GM18861 (cell line): ENCODE measurements around the gene TPK1.

Source experiments
- ATAC-seq: cut with Tn5 transposase; IDR thresholded peaks from one replicate; pipeline ENCODE4 v1.9.1; 2021; ENCODE audit not compliant: unreplicated experiment

TPK1 gene

DNA sequence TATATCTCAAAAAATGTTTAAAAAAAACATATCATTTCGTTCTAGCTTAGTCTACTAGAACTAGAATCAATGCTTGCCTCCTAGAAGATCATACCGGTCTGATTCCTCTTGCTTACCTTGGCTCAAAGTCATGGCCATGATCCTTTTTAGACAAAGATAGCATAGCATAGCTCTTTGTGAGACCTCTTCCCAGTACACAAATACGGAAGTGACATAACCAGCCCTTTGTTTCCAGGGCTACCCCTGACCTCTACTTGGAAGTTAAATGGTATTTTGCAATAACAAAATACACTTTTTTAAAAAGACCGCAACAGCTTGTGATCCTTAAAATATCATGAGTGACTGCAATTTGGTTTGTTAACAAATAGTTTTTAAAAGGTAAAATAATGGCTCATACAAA is 301.7 kb downstream of the TPK1 start:
- no peak for ATAC-seq

DNA sequence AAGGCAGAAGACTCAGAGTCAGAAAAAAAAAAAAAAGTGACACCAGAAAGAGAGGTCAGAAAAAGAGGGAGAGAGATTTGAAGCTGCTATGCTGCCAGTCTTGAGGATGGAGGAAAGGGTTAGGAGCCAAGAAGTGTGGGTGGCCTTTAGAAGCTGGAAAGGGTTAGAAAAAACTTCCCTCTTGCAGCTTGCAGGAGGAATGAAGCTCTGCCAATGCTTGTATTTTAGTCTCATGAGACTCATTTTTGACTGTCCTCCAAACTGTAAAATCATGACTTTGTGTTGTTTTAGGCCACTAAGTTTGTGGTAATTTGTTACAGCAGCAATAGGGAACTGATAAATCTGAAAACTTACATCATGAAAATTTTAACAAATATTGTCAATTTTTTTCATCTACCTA is 304.7 kb downstream of the TPK1 start:
- no peak for ATAC-seq

DNA sequence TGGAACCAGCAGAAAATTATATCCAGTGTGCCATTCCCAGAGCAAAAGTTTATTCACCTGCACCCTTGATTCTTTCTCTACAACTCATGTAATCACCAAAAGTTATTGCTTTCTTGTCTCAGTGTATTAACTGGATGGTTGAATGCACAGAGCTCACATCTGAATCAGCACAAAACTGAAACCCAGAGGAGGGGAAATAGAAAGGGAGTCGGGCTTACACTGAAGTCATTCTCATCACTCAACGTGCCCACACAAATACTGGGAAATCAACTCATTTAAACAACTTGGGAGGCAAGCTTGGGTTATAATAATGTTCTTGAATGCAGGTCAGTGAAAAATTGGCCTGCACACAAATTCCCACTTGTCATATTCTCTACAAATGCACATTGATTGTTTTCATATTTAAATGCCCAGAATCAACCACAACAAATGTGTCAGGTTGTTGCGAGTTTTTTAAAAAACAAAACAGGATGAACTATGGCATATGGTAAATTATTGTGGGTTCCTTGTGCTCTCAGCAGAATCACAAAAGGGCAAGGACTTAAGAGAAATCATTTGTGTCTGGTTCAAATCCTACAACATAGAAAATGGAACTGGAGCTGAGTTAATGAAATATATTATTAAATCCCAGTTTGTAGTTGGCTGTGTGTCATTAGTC is 306.5 kb downstream of the TPK1 start:
- peak; percentile 95 for ATAC-seq

DNA sequence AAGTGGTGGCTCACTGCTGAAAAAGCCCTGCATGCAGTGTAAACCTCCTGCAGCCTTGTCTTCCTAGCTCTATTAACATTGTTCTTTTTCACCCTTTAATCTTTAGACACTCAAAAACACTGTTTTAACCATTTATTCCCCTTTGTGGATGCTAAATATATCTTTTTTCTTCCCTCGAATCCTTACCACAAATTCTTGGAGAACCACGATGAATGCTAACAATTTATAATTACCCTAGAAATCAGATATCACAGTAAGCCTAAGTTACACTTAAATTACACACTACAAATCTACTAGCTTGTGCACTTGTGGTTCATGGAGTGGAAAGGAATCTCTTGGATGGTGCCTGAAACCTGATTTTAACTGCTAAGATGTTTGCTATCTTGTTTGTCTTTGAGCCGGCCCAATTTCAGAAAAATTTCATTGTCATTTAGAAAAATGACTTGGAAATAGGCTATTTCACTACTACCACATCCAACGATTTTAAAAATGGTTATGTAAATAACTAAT is 307.3 kb downstream of the TPK1 start:
- no peak for ATAC-seq

DNA sequence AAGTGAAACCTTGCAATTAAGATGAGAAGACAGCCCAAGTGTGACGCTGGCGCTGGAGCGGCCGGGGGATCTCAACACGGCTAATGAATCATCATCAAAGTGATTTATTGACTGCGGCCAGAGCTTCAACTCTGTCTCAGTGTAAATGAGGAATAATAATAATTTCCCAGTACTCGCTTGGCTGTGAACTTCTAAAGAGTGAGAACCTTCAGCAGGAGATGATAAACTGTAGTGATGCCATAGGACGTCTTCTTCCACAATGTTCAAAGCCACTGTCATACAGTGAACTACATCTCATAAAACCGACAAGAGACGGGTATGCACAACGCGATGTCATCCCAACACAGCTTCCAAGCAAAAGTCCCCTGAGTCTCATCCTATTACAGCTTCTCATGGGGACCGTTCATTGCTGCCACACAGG is 308.8 kb downstream of the TPK1 start:
- ATAC-seq = no peak

DNA sequence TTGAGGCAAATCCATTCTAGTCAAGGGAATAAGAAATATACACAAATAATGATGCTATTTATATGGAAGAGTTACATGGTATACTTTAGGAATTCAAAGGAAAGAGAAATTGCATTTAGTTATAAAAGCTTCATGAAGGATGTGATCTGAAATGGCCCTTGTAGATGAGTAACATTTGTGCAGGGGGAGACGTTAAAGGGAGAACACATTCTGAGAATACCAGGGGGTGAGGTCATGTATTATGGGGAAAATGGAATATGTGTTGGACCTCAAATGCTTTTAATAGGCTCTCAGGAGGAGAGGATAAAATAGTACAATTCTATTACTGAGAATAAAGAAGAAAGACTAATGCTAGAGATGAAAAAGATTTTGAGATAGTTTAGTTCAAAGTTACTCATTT is 309.9 kb downstream of the TPK1 start:
- ATAC-seq = no peak

DNA sequence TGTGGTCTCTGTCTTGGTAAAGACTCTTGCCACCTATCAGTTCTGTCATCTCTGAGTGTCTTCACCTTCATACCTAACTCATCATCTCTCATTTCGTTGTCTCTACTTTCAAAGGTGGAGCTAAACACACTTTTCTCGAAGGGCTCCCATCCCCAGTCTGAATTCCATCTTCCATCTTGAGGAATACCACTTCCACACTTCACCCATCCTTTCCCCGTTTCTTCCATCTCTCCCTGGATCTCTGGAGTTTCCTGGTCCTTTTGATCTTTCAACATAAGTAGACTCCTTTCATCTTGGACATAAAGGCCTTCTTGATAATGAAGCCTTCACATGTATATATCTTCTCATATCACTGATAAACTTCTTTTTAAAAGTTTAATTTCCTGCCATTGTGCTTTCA is 311.6 kb downstream of the TPK1 start:
- no peak for ATAC-seq

DNA sequence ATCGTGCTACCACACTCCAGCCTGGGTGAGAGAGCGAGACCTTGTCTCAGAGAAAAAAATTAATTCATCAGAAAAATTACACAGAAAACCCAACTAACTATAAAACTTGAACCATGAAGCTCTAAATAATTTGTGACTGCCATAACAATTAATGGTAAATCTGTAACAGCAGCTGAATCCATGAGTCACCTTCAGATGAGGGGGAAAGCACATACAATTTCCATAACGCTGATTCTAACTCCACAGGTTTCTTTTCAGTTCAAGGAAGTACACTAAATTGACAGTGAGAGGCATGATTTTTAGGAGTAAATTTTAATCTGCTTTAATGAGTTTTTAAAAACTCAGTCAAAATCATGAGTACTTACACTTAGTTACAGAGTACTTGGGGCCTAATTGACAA is 312.2 kb downstream of the TPK1 start:
- no peak for ATAC-seq

DNA sequence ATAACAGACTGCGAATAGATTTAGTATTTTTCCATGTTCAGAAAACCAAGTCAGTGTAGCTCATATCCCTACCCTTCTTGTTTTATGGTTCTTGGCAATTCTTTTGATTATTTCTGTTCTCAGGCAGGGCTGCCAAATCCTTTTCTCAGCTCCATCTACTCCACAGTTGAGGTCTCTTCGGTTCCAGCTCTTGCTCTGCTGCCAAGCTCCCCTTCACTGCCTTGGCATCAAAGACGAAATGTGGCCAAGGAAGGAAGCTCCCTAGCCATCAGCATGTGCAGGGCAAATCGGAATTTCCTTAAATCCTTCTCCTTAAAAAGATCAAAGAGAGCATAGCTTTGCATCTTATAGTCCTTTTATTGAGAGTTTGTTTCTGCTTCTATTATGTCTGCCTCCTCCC is 315.9 kb downstream of the TPK1 start:
- ATAC-seq = no peak

DNA sequence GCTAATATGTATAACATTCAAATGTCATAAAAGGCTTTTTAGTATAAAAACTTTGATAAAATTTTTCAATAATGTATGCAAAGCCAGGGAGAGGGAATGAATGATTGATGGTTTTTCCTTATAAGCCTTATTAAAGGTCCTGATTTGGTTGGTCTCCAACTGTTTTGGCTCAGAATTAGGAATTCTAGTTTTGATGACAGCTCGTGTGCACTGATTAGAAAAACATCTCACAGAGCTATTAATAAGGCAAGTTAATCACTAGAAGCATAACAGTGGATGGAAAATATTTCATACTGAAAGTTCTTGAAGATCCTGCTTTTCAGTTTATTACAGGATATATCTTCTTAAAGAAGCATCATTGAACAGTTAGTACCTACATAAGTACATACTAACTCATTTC is 317.5 kb downstream of the TPK1 start:
- no peak for ATAC-seq

DNA sequence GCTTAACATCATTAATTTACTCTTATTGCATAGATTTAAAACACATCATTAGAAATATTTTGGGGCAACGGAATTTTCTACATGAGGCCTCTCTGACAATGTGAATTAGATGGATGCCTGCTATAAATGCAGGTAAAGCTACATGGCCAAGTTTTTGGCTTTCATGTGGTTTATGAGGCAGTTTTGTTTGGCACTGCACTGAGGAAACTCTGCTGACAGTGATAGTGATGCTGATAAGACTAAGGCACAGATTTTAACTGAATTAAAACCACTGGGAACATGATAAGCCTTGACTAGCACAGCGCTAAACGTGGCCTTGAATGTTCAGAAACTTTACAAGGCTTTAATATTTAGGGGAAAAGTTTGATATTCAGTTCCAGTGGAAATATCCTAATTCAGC is 318.1 kb downstream of the TPK1 start:
- ATAC-seq = no peak

DNA sequence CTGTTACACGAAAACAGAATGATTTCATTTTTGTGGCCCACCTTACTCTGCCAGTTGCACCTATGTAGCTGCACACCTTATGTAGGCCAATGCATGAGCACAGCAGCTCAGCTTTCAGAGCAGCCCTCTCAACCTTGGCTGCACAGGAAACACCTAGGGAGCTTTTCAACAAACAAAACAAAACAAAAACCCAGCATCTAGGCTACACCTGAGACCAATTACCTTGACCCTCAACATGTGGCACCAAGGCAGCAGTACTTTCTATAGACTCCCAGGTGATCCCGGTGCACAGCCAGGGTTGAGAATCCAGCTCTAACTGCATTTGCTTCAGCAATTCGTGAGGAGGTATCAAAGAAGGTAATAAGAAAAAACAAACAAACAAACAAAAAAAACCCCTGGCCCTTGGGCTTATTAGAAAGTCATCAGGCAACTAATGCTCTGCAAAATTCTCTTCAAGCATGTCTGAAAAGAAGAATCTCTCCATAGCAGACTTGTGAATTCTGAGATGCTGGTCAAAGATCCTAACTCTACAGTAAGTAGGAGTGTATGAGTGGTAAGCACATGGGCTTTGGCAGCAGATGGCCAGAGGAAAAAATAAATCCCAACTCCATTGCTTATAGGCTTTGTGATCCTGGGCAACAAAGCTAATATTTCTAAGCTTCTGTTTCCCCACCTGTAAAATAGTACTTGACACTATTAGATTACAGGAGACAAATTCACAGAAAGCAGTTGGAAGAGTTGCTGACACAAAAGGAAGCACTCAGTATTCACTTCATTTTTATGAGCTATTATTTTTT is 318.9 kb downstream of the TPK1 start:
- ATAC-seq = no peak

DNA sequence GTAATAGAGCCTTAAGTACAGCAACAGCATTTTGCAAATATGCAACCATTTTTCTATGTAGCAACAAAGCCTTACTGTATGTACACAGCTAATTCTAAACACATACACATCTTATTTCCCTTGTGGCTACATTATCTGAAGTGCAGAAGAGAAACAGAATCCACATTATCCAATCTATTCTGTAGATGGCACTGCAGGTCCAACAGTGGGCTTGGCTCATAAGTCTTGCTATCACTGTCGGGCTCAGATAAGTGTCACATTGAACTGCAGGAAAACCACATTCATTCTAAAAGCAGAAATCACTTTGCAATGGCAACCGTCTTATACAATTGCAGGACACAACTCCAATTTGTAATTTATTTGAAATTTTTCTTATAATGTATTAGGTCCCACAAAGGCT is 322.5 kb downstream of the TPK1 start:
- ATAC-seq = peak; percentile 75

DNA sequence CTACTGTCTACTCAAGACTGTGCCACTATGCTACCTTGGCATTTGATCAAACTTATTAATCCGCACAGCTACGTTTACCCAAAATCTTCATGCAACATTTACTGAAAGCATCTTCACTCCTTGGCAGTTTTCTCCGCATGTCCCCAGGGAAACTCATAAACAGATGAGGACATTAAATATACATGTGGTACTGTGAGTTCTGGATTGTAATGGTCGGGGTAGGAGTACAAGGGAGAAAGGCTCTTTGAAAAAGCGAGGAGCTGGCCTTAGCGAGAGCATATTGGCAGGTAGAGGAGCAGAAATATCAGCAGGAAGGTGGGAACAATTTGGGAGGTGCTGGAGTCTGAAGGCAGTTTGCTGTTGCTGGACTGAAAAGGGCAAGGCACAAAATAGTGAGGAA is 325.2 kb downstream of the TPK1 start:
- ATAC-seq = no peak

DNA sequence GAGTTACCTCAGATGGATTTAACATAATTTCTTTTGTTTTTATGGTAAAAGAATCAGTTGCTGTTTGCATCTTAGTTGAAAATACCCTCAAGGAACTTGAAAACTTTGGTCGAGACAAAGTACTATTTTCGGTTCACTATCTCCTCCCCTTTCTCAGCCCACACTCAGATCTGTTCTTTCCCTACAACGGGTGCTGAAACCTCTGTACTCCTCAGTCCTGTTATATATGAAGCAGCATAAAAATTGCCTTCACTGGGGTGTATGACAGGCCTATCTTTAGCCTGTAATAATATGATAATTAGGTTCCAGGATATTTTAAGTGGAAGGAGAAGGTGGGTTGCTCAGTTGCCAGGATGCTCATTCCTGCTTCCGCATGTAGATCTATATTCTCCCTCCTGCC is 327.2 kb downstream of the TPK1 start:
- ATAC-seq = no peak

DNA sequence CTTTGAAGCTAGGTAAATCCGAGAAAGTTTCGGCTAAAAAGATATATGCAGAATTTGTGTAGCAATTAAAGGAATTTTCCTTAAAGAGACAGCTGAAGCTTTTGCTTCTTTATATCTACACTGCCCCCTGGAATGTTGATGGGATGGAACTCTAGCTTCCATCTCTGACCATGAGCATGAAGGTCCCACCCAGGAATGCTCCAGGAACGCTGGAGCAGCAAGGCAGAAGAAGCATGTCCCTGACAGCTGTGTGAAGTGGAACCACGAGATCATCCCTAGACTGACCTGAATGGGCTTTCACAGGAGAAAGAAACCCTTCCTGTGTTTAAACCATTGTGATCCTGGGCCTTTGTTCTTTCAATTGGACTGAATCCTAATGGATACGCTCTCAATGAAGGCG is 332.6 kb downstream of the TPK1 start:
- no peak for ATAC-seq

DNA sequence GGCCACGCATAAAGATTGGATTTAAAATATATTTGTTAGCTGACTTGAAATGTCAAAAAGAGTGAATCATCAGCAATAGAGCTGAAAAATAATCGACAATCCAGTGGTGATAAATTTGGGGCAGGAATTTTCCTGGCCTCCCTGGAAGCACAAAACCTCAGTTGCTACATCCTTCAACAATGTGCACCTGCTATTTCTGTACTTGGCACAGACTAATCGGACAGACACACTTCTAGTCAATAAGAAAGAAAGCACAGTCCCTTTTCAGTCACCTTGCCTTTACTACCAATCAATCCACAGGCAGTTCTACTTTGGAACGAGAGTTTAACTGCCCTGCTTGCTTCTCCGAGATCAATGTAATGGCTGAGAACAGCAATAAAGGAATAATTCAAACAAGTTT is 335.6 kb downstream of the TPK1 start:
- no peak for ATAC-seq

DNA sequence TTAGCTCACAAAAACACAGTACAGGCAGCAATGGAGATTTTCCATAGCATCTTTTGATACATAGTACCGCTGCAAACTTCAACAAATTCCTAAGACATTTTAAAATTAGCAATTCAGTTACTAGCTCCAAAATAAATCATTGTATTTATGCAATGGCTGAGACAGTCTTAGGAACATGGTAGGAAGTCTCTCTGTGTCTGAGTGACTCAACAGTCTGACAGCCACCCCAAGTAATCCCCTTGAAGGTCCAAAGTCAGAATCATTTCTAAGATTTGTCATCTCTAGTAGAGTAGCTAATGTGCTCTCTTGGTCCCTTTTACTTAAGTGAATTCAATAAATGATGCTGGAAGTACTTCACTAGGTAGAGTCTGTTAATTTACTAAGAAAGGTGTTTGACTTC is 338.6 kb downstream of the TPK1 start:
- ATAC-seq = no peak

DNA sequence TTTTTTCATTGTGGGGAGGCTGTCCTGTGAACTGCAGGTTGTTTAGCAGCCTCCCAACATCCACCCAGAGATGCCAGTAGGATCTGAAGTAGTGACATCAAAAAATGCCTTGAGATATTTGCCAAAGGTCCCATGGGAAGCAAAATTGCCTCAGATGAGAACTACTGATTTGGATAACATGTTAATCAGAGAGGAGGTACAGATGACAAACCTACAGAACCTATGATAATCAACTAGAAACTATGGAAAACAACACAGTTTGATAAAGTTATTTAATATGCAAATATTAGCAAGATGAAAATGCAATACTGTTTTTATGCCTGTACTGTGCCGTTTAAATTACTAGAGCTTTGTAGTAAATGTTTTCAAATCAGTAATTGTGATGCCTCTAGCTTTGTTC is 341.5 kb downstream of the TPK1 start:
- ATAC-seq = no peak

DNA sequence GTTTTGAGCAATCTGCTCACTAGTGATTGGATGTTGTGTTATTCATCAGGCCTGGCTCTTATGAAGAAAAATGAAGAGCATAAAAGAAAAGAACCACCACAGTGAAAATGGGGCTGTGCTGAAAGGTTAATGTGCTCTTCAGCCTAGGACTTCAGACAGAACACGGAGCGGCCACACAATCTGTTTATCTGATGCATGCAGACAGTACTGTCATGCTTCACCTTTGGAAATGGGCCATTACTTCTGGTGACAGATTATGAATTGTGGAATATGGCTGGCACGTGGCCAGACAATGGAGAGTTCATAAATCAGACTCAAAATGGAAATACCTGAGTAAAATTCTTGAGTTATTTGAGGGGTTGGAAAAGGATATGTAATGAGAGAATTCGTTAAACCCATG is 346.3 kb downstream of the TPK1 start:
- ATAC-seq = no peak

DNA sequence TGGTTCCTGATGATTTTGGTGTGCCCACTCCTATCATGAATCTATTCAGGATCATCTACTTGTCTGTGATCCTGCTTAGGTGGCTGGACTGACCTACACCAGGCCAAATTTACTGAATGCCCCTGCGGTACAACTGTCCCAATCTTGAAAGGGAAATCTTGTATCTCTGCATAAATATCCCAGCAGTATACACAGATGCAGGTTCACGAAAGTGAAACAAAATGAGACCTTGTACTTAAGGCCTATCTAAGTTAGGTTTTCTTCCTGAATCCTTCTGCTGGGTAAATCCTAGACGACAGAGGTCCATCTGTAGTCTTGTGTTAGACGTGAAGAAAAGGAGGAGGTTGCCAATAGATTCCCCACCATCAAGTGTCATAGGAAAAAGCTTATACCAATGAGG is 346.9 kb downstream of the TPK1 start:
- no peak for ATAC-seq

DNA sequence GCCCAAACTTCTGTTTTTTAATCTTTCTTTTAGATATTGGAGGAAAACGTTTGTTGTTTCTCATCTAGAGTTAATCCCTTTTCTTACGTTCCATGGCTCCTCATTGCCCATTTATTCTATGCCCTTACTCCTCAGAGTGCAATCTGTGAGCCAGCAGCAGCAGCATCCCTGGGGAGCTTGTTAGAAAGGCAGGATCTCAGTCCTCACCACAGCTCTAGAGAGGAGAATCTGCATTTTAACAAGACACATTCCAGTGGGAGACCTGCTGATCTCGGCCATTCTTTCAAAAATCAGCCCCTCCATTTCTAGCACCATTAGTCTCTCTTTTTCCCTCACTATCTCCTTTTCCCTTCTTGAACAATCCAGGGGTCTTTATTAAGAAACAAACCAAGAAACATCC is 348.0 kb downstream of the TPK1 start:
- ATAC-seq = no peak

DNA sequence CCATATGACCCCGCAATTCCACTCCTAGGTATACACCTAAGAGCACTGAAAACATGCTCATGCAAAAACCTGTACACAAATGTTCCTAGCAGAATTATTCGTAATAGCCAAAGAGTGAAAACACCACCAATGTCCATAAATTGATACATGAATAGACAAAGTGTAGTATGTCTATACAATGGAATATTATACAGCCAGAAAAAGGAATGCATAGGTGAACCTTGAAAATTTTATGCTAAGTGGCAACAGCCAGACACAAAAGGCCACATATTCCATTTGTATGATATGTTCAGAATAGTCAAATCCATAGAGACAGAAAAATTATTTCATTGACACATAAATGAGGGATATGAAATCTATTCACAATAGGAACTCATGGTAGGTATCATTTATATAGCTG is 351.4 kb downstream of the TPK1 start:
- no peak for ATAC-seq
